ENCODE measurements around the gene CALM1.

The CALM1 gene

GRCh38 chr14:90368946-90369721 lies 27.7 kb upstream of the CALM1 start:
- H3K27me3 ChIP-seq (ENCODE audit: control insufficient read depth, insufficient read depth, low read length): no peaks in the 10 kb centered on the region
- WGBS (ENCODE audit: insufficient coverage, insufficient read length): no CpG with 5 or more reads among the region's 1 CpG
- no peaks in the 10 kb centered on the region for H3K9me3 ChIP-seq (ENCODE audit: control insufficient read depth, insufficient read depth, low read length)
- no peak overlapping the region for H3K27ac ChIP-seq (ENCODE audit: low read length)
- H3K36me3 ChIP-seq (ENCODE audit: control insufficient read depth, insufficient read depth, low read length): no peaks in the 10 kb centered on the region
- H3K4me1 ChIP-seq (ENCODE audit: control insufficient read depth, insufficient read depth, low read length): no peaks in the 10 kb centered on the region
- DNase-seq (ENCODE audit: low read depth, low spot score): no peak
- H3K4me3 ChIP-seq (ENCODE audit: low read length): no peak overlapping the region

- H3K27ac ChIP-seq (ENCODE audit: low read length): no peak overlapping the region
- no peaks in the 10 kb centered on the region for H3K36me3 ChIP-seq (ENCODE audit: control insufficient read depth, insufficient read depth, low read length)
- H3K4me3 ChIP-seq (ENCODE audit: low read length): no peak overlapping the region
- H3K27me3 ChIP-seq (ENCODE audit: control insufficient read depth, insufficient read depth, low read length): no peaks in the 10 kb centered on the region
- no peaks in the 10 kb centered on the region for H3K9me3 ChIP-seq (ENCODE audit: control insufficient read depth, insufficient read depth, low read length)
- no peak for DNase-seq (ENCODE audit: low read depth, low spot score)
- no peaks in the 10 kb centered on the region; the same call in 1 of the 2 replicates for H3K4me1 ChIP-seq (ENCODE audit: control insufficient read depth, insufficient read depth, low read length)
- WGBS (ENCODE audit: insufficient coverage, insufficient read length): no CpG with 5 or more reads among the region's 6 CpGs
Observed at GRCh38 chr14:90373887-90374286, 22.9 kb upstream of the CALM1 start.

DNA sequence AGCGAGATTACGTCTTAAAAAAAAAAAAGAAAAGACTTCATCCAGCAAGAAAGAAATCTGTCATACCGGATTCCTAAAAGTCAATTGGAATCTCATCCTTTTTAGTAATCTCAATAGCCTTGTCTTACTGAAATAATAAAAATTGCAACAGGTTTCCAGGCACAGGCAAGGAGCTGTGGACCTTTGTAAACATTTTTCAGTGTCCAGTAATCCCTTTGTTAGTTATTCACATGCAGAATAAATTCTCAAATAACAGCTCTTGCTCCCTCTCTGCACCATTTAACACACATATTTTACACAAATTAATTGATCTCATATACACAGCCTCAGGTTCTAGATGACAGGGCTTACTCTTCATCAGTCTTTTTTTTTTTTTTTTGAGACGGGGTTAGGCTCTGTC lies 22.0 kb upstream of the CALM1 start:
- no peak for DNase-seq (ENCODE audit: low read depth, low spot score)
- Histone ChIP-seq H3K36me3 (ENCODE audit: control insufficient read depth, insufficient read depth, low read length) (no peaks in the 10 kb centered on the region), H3K4me1 (ENCODE audit: control insufficient read depth, insufficient read depth, low read length) (no peaks in the 10 kb centered on the region; the same call in 1 of the 2 replicates), H3K27ac (ENCODE audit: low read length) (no peak overlapping the region), H3K9me3 (ENCODE audit: control insufficient read depth, insufficient read depth, low read length) (no peaks in the 10 kb centered on the region), H3K4me3 (ENCODE audit: low read length) (no peak overlapping the region), H3K27me3 (ENCODE audit: control insufficient read depth, insufficient read depth, low read length) (no peaks in the 10 kb centered on the region)
- no CpG with 5 or more reads among the region's 4 CpGs for WGBS (ENCODE audit: insufficient coverage, insufficient read length)

DNA sequence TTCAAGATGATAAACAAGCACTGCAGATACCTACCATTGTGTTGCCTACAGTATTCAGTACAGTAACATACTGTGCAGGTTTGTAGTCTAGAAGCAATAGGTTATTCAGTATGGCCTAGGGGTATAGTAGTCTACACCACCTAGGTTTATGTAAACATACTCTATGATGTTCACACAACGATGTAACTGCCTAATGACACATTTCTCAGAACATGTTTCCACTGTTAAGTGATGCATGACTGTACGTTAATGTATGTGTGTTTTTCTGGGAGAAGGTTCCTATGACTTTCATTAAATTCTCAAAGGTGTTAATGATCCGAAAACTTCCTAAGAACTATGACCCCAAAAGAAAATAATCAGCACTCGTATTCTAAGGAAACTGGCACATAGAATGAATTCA lies 20.9 kb upstream of the CALM1 start:
- H3K9me3 ChIP-seq (ENCODE audit: control insufficient read depth, insufficient read depth, low read length): no peaks in the 10 kb centered on the region
- WGBS (ENCODE audit: insufficient coverage, insufficient read length): no CpG with 5 or more reads among the region's 4 CpGs
- H3K36me3 ChIP-seq (ENCODE audit: control insufficient read depth, insufficient read depth, low read length): no peaks in the 10 kb centered on the region
- no peak for DNase-seq (ENCODE audit: low read depth, low spot score)
- H3K4me3 ChIP-seq (ENCODE audit: low read length): no peak overlapping the region
- no peak overlapping the region for H3K27ac ChIP-seq (ENCODE audit: low read length)
- H3K27me3 ChIP-seq (ENCODE audit: control insufficient read depth, insufficient read depth, low read length): no peaks in the 10 kb centered on the region
- H3K4me1 ChIP-seq (ENCODE audit: control insufficient read depth, insufficient read depth, low read length): no peaks in the 10 kb centered on the region; the same call in 1 of the 2 replicates

GRCh38 chr14:90378249-90378648 lies 18.6 kb upstream of the CALM1 start:
- Histone ChIP-seq H3K27me3 (ENCODE audit: control insufficient read depth, insufficient read depth, low read length) (no peaks in the 10 kb centered on the region), H3K9me3 (ENCODE audit: control insufficient read depth, insufficient read depth, low read length) (no peaks in the 10 kb centered on the region), H3K4me1 (ENCODE audit: control insufficient read depth, insufficient read depth, low read length) (no peaks in the 10 kb centered on the region; the same call in 1 of the 2 replicates), H3K4me3 (ENCODE audit: low read length) (no peak overlapping the region), H3K27ac (ENCODE audit: low read length) (no peak overlapping the region), H3K36me3 (ENCODE audit: control insufficient read depth, insufficient read depth, low read length) (no peaks in the 10 kb centered on the region)
- DNase-seq (ENCODE audit: low read depth, low spot score): no peak
- WGBS (ENCODE audit: insufficient coverage, insufficient read length): no CpG with 5 or more reads among the region's 6 CpGs

GRCh38 chr14:90379106-90379505 lies 17.7 kb upstream of the CALM1 start:
- no CpG with 5 or more reads among the region's 2 CpGs for WGBS (ENCODE audit: insufficient coverage, insufficient read length)
- DNase-seq (ENCODE audit: low read depth, low spot score): no peak
- Histone ChIP-seq H3K27ac (ENCODE audit: low read length) (no peak overlapping the region), H3K9me3 (ENCODE audit: control insufficient read depth, insufficient read depth, low read length) (no peaks in the 10 kb centered on the region), H3K27me3 (ENCODE audit: control insufficient read depth, insufficient read depth, low read length) (no peaks in the 10 kb centered on the region), H3K4me3 (ENCODE audit: low read length) (no peak overlapping the region), H3K36me3 (ENCODE audit: control insufficient read depth, insufficient read depth, low read length) (no peaks in the 10 kb centered on the region), H3K4me1 (ENCODE audit: control insufficient read depth, insufficient read depth, low read length) (no peaks in the 10 kb centered on the region; the same call in 1 of the 2 replicates)

- H3K4me3 ChIP-seq (ENCODE audit: low read length): no peak overlapping the region
- no peak for DNase-seq (ENCODE audit: low read depth, low spot score)
- no peak overlapping the region for H3K27ac ChIP-seq (ENCODE audit: low read length)
- H3K9me3 ChIP-seq (ENCODE audit: control insufficient read depth, insufficient read depth, low read length): no peaks in the 10 kb centered on the region
- H3K36me3 ChIP-seq (ENCODE audit: control insufficient read depth, insufficient read depth, low read length): no peaks in the 10 kb centered on the region
- no peaks in the 10 kb centered on the region; the same call in 1 of the 2 replicates for H3K4me1 ChIP-seq (ENCODE audit: control insufficient read depth, insufficient read depth, low read length)
- no CpG with 5 or more reads among the region's 8 CpGs for WGBS (ENCODE audit: insufficient coverage, insufficient read length)
- no peaks in the 10 kb centered on the region for H3K27me3 ChIP-seq (ENCODE audit: control insufficient read depth, insufficient read depth, low read length)
Observed at GRCh38 chr14:90381011-90381786, 15.6 kb upstream of the CALM1 start.

GRCh38 chr14:90381999-90382451 lies 14.8 kb upstream of the CALM1 start:
- Histone ChIP-seq H3K27me3 (ENCODE audit: control insufficient read depth, insufficient read depth, low read length) (no peaks in the 10 kb centered on the region), H3K9me3 (ENCODE audit: control insufficient read depth, insufficient read depth, low read length) (no peaks in the 10 kb centered on the region), H3K4me3 (ENCODE audit: low read length) (peak overlapping the region; percentile 60; the same call in 1 of the 2 replicates), H3K27ac (ENCODE audit: low read length) (no peak overlapping the region), H3K4me1 (ENCODE audit: control insufficient read depth, insufficient read depth, low read length) (no peaks in the 10 kb centered on the region; the same call in 1 of the 2 replicates), H3K36me3 (ENCODE audit: control insufficient read depth, insufficient read depth, low read length) (no peaks in the 10 kb centered on the region)
- DNase-seq (ENCODE audit: low read depth, low spot score): no peak
- no CpG with 5 or more reads among the region's 13 CpGs for WGBS (ENCODE audit: insufficient coverage, insufficient read length)

GRCh38 chr14:90382491-90383125 lies 14.2 kb upstream of the CALM1 start:
- WGBS (ENCODE audit: insufficient coverage, insufficient read length): no CpG with 5 or more reads among the region's 34 CpGs
- no peaks in the 10 kb centered on the region for H3K9me3 ChIP-seq (ENCODE audit: control insufficient read depth, insufficient read depth, low read length)
- no peaks in the 10 kb centered on the region; the same call in 1 of the 2 replicates for H3K4me1 ChIP-seq (ENCODE audit: control insufficient read depth, insufficient read depth, low read length)
- peak overlapping the region; percentile 60; the same call in 1 of the 2 replicates for H3K4me3 ChIP-seq (ENCODE audit: low read length)
- H3K27me3 ChIP-seq (ENCODE audit: control insufficient read depth, insufficient read depth, low read length): no peaks in the 10 kb centered on the region
- no peaks in the 10 kb centered on the region for H3K36me3 ChIP-seq (ENCODE audit: control insufficient read depth, insufficient read depth, low read length)
- H3K27ac ChIP-seq (ENCODE audit: low read length): no peak overlapping the region
- DNase-seq (ENCODE audit: low read depth, low spot score): no peak

- H3K4me1 ChIP-seq (ENCODE audit: control insufficient read depth, insufficient read depth, low read length): no peaks in the 10 kb centered on the region
- whole genome bisulfite sequencing (ENCODE audit: insufficient coverage, insufficient read length): no CpG with 5 or more reads among the region's 62 CpGs
- H3K36me3 ChIP-seq (ENCODE audit: control insufficient read depth, insufficient read depth, low read length): no peaks in the 10 kb centered on the region
- peak overlapping the region; percentile 60; the same call in 1 of the 2 replicates for H3K4me3 ChIP-seq (ENCODE audit: low read length)
- no peaks in the 10 kb centered on the region for H3K27me3 ChIP-seq (ENCODE audit: control insufficient read depth, insufficient read depth, low read length)
- no peaks in the 10 kb centered on the region for H3K9me3 ChIP-seq (ENCODE audit: control insufficient read depth, insufficient read depth, low read length)
- H3K27ac ChIP-seq (ENCODE audit: low read length): no peak overlapping the region
- peak; percentile 98 for DNase-seq (ENCODE audit: low read depth, low spot score)
Observed at GRCh38 chr14:90383126-90383730, 13.6 kb upstream of the CALM1 start.

All from iPS DF 6.9 (cell line).